H9 (cell line): ENCODE results near the gene CUL4A. TPM values are rescaled to one million over a fixed set of nuclear protein-coding genes. Genes with fewer than 3 reads are reported as not detected.

Experiments used
- DNase-seq: peaks from one replicate; pipeline ENCODE4 v3.0.0-alpha.2; 2017
- H2AFZ ChIP-seq: one replicate; pipeline ENCODE4 v1.6.1; 2013; ENCODE audit warnings: mild to moderate bottlenecking, low read length, control low read depth, moderate library complexity
- H2AK5ac ChIP-seq: 2 replicates; pipeline ENCODE4 v1.6.1; 2013; ENCODE audit warnings: low read length, control low read depth, mixed read lengths; ENCODE audit not compliant: insufficient read length
- H2BK120ac ChIP-seq: one replicate; pipeline ENCODE4 v1.6.1; 2013; ENCODE audit warnings: low read depth, mild to moderate bottlenecking, low read length, control low read depth, inconsistent platforms; ENCODE audit not compliant: poor library complexity, severe bottlenecking
- H2BK12ac ChIP-seq: 2 replicates; pipeline ENCODE4 v1.6.1; 2013; ENCODE audit warnings: low read length, control low read depth, mixed read lengths, low read depth; ENCODE audit not compliant: insufficient read length
- H2BK15ac ChIP-seq: 2 replicates; pipeline ENCODE4 v1.6.1; 2013; ENCODE audit warnings: low read depth, low read length, control low read depth
- H2BK20ac ChIP-seq: one replicate; pipeline ENCODE4 v1.6.1; 2013; ENCODE audit warnings: low read depth, mild to moderate bottlenecking, low read length, control low read depth, inconsistent platforms; ENCODE audit not compliant: poor library complexity, severe bottlenecking
- H2BK5ac ChIP-seq: 2 replicates; pipeline ENCODE4 v1.6.1; 2013; ENCODE audit warnings: low read length, control low read depth, mixed read lengths; ENCODE audit not compliant: insufficient read length
- H3K14ac ChIP-seq: 2 replicates; pipeline ENCODE4 v1.6.1; 2013; ENCODE audit warnings: low read length, control low read depth; ENCODE audit not compliant: insufficient read depth
- H3K18ac ChIP-seq: 2 replicates; pipeline ENCODE4 v1.6.1; 2013; ENCODE audit warnings: low read depth, mild to moderate bottlenecking, mixed read lengths, low read length, control low read depth; ENCODE audit not compliant: insufficient read length
- H3K23ac ChIP-seq: 2 replicates; pipeline ENCODE4 v1.6.1; 2013; ENCODE audit warnings: low read length, control low read depth, mixed read lengths, low read depth; ENCODE audit not compliant: insufficient read length
- H3K23me2 ChIP-seq: 2 replicates; pipeline ENCODE4 v1.6.1; 2013; ENCODE audit warnings: low read depth, mild to moderate bottlenecking, mixed read lengths, low read length, control low read depth; ENCODE audit not compliant: insufficient read length, poor library complexity, severe bottlenecking
- H3K27ac ChIP-seq: 2 replicates; pipeline ENCODE4 v1.5.1; 2013; ENCODE audit warnings: low read length, control low read depth, mixed read lengths, low read depth; ENCODE audit not compliant: insufficient read length
- H3K27me3 ChIP-seq: 2 replicates; pipeline ENCODE4 v1.6.1; 2013; ENCODE audit warnings: low read length, control low read depth, inconsistent platforms; ENCODE audit not compliant: insufficient read depth
- H3K4ac ChIP-seq: 2 replicates; pipeline ENCODE4 v1.6.1; 2013; ENCODE audit warnings: low read depth, mild to moderate bottlenecking, control low read depth, inconsistent platforms, low read length, moderate library complexity
- H3K4me1 ChIP-seq: 2 replicates; pipeline ENCODE4 v1.6.1; 2013; ENCODE audit warnings: low read length, control low read depth, inconsistent platforms; ENCODE audit not compliant: insufficient read depth
- H3K4me2 ChIP-seq: 2 replicates; pipeline ENCODE4 v1.6.1; 2013; ENCODE audit warnings: low read length, control low read depth, mixed read lengths; ENCODE audit not compliant: insufficient read length, insufficient read depth
- H3K56ac ChIP-seq: 2 replicates; pipeline ENCODE4 v1.6.1; 2013; ENCODE audit warnings: low read depth, mild to moderate bottlenecking, mixed read lengths, low read length, control low read depth; ENCODE audit not compliant: insufficient read length
- H3K79me1 ChIP-seq: 2 replicates; pipeline ENCODE4 v1.6.1; 2013; ENCODE audit warnings: low read depth, mild to moderate bottlenecking, moderate library complexity, low read length, control low read depth, inconsistent platforms; ENCODE audit not compliant: insufficient read depth, poor library complexity, severe bottlenecking
- H3K79me2 ChIP-seq: 2 replicates; pipeline ENCODE4 v1.6.1; 2013; ENCODE audit warnings: low read length, control low read depth, inconsistent platforms; ENCODE audit not compliant: insufficient read depth
- H3K9ac ChIP-seq: 2 replicates; pipeline ENCODE4 v1.6.1; 2013; ENCODE audit warnings: low read length, control low read depth, mixed read lengths; ENCODE audit not compliant: insufficient read length; ENCODE audit errors: extremely low read depth
- H3K9me3 ChIP-seq: one replicate; pipeline ENCODE4 v1.6.1; 2013; ENCODE audit warnings: low read depth, low read length, inconsistent platforms; ENCODE audit not compliant: control insufficient read depth
- H3T11ph ChIP-seq: one replicate; pipeline ENCODE4 v1.6.1; 2013; ENCODE audit warnings: mild to moderate bottlenecking, low read length, control low read depth, inconsistent platforms
- H4K20me1 ChIP-seq: one replicate; pipeline ENCODE4 v1.6.1; 2013; ENCODE audit not compliant: control insufficient read depth, insufficient read length, insufficient read depth
- H4K5ac ChIP-seq: 2 replicates; pipeline ENCODE4 v1.6.1; 2013; ENCODE audit warnings: low read depth, mild to moderate bottlenecking, mixed read lengths, low read length, control low read depth; ENCODE audit not compliant: insufficient read length
- H4K8ac ChIP-seq: replicated peaks from 2 replicates; pipeline ENCODE4 v1.6.1; 2013; ENCODE audit warnings: low read length, control low read depth, mixed read lengths, low read depth; ENCODE audit not compliant: insufficient read length
- H4K91ac ChIP-seq: 2 replicates; pipeline ENCODE4 v1.6.1; 2013; ENCODE audit warnings: low read depth, mild to moderate bottlenecking, moderate library complexity, mixed read lengths, low read length, control low read depth; ENCODE audit not compliant: insufficient read length
- H3K27ac Mint-ChIP-seq, 3 experiments: 2 replicates in 2 of 3; 3 replicates in 1 of 3; pipeline ENCODE4 v1.8.0; 2020 to 2021; ENCODE audit warnings: mixed read lengths in 3 of 3, mild to moderate bottlenecking in 1 of 3, moderate library complexity in 1 of 3
- H3K27me3 Mint-ChIP-seq: 2 replicates; pipeline ENCODE4 v1.8.0; 2021; ENCODE audit warnings: low read depth, mild to moderate bottlenecking, moderate library complexity, mixed read lengths
- H3K36me3 Mint-ChIP-seq, 3 experiments: 2 replicates in 2 of 3; 3 replicates in 1 of 3; pipeline ENCODE4 v1.8.0; 2020 to 2021; ENCODE audit warnings: low read depth in 3 of 3, mixed read lengths in 3 of 3; ENCODE audit not compliant: insufficient read depth in 1 of 3
- H3K4me1 Mint-ChIP-seq, 2 experiments: 2 replicates each; pipeline ENCODE4 v1.8.0; 2020; ENCODE audit warnings: mixed read lengths in 2 of 2
- H3K4me3 Mint-ChIP-seq, 2 experiments: 2 replicates in 1 of 2; 3 replicates in 1 of 2; pipeline ENCODE4 v1.8.0; 2020 to 2021; ENCODE audit warnings: mild to moderate bottlenecking in 2 of 2, mixed read lengths in 2 of 2, moderate library complexity in 1 of 2
- H3K9me3 Mint-ChIP-seq, 2 experiments: 2 replicates in 1 of 2; 3 replicates in 1 of 2; pipeline ENCODE4 v1.8.0; 2020; ENCODE audit warnings: mild to moderate bottlenecking in 2 of 2, mixed read lengths in 2 of 2, moderate library complexity in 1 of 2
- WGBS: extraction: QIAGEN DNeasy Blood & Tissue Kit; methylation state at CpG from one replicate; pipeline ENCODE4 v1.1.7; 2013; ENCODE audit warnings: missing lambda C conversion rate, low lambda C conversion rate, mixed read lengths; ENCODE audit not compliant: insufficient read length; ENCODE audit errors: extremely low coverage; 5-methylcytosine and 5-hydroxymethylcytosine counted together
- total RNA-seq: library from RNA; stranded (reverse); gene quantifications from 2 replicates; pipeline ENCODE4 v1.2.1, GENCODE V29; 2021
- TF ChIP-seq, protein P1 (sequence below): fragments of 200-600 bp; sonication (generic); conservative IDR thresholded peaks from 3 replicates; pipeline ENCODE4 v1.8.0; 2021; ENCODE audit warnings: antibody characterized with exemption, mild to moderate bottlenecking

CUL4A gene
- total RNA-seq, 1 experiment from 2014 or later, result 97.9 TPM

DNA sequence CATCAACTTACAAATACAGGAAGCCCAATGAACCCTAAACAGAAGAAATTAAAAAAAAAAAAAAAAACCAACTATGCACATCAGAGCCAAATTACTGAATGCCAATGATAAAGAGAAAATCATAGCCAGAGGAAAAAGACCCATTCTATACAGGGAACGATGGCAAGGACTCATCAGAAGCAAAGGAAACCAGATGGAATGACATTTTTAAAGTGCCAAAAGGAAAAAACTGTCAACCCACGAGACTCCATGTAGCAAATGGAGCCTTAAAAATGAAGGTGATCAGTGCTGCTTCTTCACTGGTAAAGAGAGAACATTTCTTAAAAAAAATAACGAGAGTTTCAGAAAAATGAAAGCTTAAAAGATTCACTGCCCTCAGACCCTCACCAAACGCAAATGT, 19.2 kb upstream of the CUL4A start:
- TF ChIP-seq, protein P1, sequence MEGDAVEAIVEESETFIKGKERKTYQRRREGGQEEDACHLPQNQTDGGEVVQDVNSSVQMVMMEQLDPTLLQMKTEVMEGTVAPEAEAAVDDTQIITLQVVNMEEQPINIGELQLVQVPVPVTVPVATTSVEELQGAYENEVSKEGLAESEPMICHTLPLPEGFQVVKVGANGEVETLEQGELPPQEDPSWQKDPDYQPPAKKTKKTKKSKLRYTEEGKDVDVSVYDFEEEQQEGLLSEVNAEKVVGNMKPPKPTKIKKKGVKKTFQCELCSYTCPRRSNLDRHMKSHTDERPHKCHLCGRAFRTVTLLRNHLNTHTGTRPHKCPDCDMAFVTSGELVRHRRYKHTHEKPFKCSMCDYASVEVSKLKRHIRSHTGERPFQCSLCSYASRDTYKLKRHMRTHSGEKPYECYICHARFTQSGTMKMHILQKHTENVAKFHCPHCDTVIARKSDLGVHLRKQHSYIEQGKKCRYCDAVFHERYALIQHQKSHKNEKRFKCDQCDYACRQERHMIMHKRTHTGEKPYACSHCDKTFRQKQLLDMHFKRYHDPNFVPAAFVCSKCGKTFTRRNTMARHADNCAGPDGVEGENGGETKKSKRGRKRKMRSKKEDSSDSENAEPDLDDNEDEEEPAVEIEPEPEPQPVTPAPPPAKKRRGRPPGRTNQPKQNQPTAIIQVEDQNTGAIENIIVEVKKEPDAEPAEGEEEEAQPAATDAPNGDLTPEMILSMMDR, result no peak

More for the DNA sequence above, 19.2 kb upstream of the CUL4A start:
- Histone ChIP-seq H3K9ac (no peak overlapping the region), H4K20me1 (no peaks in the 10 kb centered on the region), H4K8ac (no peak overlapping the region), H3K27me3 (no peaks in the 10 kb centered on the region), H2BK15ac (no peak overlapping the region), H3K9me3 (no peaks in the 10 kb centered on the region), H2AK5ac (no peak overlapping the region), H4K5ac (no peak overlapping the region), H3K56ac (no peak overlapping the region), H2BK20ac (no peak overlapping the region), H3K23me2 (no peaks in the 10 kb centered on the region), H2BK12ac (no peak overlapping the region), H3K4ac (no peak overlapping the region), H3K27ac (no peak overlapping the region), H4K91ac (no peak overlapping the region), H3K18ac (no peak overlapping the region), H3K23ac (no peak overlapping the region), H3K4me2 (no peak overlapping the region), H2BK5ac (no peak overlapping the region), H3K4me1 (no peaks in the 10 kb centered on the region), H3K79me1 (no peaks in the 10 kb centered on the region), H2BK120ac (no peak overlapping the region), H3K14ac (no peak overlapping the region), H3T11ph (no peak overlapping the region), H3K79me2 (no peaks in the 10 kb centered on the region), H2AFZ (no peak overlapping the region)
- Mint-ChIP-seq H3K4me1 (no peaks in the 10 kb centered on the region; a peak in 1 of 4 replicates), H3K36me3 (peaks cover 44 to 83% (median 79%) of the 10 kb centered on the region in 3 experiments), H3K27me3 (no peaks in the 10 kb centered on the region), H3K4me3 (no peak overlapping the region), H3K27ac (no peak overlapping the region), H3K9me3 (no peaks in the 10 kb centered on the region)
- no peak for DNase-seq
- no CpG with 5 or more reads among the region's 4 CpGs for WGBS
